GM04503 (cell line): ENCODE measurements around the gene CT45A6.
"Not testable (repeated sequence)": the region's sequence is repeated elsewhere in the genome, so short reads cannot be mapped to it uniquely, and the experiment has no call there.

Source experiments
- DNase-seq: peaks from one replicate; pipeline ENCODE4 v3.0.0-alpha.2; 2012; ENCODE audit warnings: low read depth

Gene CT45A6

DNA sequence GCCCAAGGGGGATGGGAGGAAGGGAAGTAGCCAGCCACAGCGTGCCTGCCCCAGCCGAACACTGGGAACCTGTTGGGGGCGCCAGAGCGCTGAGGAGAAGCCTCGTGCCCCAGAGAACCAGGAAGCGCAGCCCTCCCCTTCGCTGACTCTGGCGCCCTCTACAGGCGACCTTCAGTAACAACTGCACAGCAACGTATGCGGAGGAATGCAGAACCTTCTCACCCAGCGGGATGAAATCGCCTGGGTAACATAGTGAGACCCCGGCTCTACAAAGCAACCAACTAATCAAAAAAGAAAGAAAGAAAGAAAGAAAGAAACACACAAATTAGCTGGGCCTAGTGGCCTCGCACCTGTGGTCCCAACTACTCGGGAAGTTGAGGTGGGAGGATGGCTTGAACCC lies at the start of gene CT45A6:
Gene CT45A6, minus strand, starts transcription at position 101 of the 400 bp plus-strand sequence. CDS start 3,794 bp downstream, outside the sequence.
- DNase-seq, result not testable (repeated sequence)

GRCh38 chrX:135837180-135837579 lies 34.6 kb upstream of the CT45A6 start, which contains the start of gene CT45A7:
TSS of gene CT45A7 (minus strand) at chrX:135837280. CDS start at chrX:135833533, 3,747 bp downstream.
- DNase-seq, result not testable (repeated sequence)

DNA sequence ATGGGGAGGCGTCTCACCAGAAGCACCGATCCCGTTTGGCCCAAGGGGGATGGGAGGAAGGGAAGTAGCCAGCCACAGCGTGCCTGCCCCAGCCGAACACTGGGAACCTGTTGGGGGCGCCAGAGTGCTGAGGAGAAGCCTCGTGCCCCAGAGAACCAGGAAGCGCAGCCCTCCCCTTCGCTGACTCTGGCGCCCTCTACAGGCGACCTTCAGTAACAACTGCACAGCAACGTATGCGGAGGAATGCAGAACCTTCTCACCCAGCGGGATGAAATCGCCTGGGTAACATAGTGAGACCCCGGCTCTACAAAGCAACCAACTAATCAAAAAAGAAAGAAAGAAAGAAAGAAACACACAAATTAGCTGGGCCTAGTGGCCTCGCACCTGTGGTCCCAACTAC lies 17.3 kb upstream of the CT45A6 start, which contains the start of gene CT45A2:
Gene CT45A2, minus strand, starts transcription at position 101 of the 400 bp plus-strand sequence. CDS start 3,747 bp downstream, outside the sequence.
- not testable (repeated sequence) for DNase-seq

DNA sequence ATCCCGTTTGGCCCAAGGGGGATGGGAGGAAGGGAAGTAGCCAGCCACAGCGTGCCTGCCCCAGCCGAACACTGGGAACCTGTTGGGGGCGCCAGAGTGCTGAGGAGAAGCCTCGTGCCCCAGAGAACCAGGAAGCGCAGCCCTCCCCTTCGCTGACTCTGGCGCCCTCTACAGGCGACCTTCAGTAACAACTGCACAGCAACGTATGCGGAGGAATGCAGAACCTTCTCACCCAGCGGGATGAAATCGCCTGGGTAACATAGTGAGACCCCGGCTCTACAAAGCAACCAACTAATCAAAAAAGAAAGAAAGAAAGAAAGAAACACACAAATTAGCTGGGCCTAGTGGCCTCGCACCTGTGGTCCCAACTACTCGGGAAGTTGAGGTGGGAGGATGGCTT lies 17.2 kb downstream of the CT45A6 start, which contains the start of gene CT45A5:
Gene CT45A5, minus strand, starts transcription at position 101 of the 400 bp plus-strand sequence. CDS start 3,774 bp downstream, outside the sequence.
- not testable (repeated sequence) for DNase-seq

DNA sequence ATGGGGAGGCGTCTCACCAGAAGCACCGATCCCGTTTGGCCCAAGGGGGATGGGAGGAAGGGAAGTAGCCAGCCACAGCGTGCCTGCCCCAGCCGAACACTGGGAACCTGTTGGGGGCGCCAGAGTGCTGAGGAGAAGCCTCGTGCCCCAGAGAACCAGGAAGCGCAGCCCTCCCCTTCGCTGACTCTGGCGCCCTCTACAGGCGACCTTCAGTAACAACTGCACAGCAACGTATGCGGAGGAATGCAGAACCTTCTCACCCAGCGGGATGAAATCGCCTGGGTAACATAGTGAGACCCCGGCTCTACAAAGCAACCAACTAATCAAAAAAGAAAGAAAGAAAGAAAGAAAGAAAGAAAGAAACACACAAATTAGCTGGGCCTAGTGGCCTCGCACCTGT lies 34.5 kb downstream of the CT45A6 start, which contains the start of gene CT45A3:
Gene CT45A3, minus strand, starts transcription at position 101 of the 400 bp plus-strand sequence. CDS start 3,747 bp downstream, outside the sequence.
- not testable (repeated sequence) for DNase-seq

GRCh38 chrX:135744739-135745138 lies 57.8 kb downstream of the CT45A6 start:
- not testable (repeated sequence) for DNase-seq
